ENCODE data around the gene POLR3E. TPM values are rescaled to one million over a fixed set of nuclear protein-coding genes. Genes with fewer than 3 reads are reported as not detected.
"Not testable (repeated sequence)": the region's sequence is repeated elsewhere in the genome, so short reads cannot be mapped to it uniquely, and the experiment has no call there.

POLR3E gene
- total RNA-seq, 1 donor from 2014 or later, result 19.5 TPM

DNA sequence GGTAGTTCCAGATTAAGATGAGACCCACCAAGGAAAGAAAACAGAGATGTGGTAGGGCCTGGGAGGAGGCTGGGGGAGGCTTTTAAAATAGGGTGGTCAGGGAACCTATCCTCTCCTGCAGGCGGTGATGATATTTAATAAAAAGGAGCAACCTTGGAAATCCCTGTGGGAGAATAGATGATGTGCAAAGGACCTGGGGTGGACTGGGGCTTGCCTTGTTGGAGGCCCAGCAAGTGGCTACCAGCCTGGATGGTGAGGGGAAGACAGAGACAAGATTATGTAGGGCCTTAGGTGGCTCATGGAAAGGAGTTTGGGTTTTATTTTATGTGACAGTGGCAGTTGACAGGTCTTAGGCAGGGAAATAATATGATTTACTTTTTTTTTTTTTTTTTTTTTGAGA is 1.8 kb downstream of the POLR3E start:
- intact Hi-C loops (cut with DNase I), result loop anchor here (2.0 to 10.0 kb wide), 5 partner anchors 73 to 347 kb away; partner anchors contain the start of genes CDR2, MOSMO and UQCRC2
- TF ChIP-seq, protein P1, sequence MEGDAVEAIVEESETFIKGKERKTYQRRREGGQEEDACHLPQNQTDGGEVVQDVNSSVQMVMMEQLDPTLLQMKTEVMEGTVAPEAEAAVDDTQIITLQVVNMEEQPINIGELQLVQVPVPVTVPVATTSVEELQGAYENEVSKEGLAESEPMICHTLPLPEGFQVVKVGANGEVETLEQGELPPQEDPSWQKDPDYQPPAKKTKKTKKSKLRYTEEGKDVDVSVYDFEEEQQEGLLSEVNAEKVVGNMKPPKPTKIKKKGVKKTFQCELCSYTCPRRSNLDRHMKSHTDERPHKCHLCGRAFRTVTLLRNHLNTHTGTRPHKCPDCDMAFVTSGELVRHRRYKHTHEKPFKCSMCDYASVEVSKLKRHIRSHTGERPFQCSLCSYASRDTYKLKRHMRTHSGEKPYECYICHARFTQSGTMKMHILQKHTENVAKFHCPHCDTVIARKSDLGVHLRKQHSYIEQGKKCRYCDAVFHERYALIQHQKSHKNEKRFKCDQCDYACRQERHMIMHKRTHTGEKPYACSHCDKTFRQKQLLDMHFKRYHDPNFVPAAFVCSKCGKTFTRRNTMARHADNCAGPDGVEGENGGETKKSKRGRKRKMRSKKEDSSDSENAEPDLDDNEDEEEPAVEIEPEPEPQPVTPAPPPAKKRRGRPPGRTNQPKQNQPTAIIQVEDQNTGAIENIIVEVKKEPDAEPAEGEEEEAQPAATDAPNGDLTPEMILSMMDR (IDR thresholded peaks at IDR 0.05), result no peak

DNA sequence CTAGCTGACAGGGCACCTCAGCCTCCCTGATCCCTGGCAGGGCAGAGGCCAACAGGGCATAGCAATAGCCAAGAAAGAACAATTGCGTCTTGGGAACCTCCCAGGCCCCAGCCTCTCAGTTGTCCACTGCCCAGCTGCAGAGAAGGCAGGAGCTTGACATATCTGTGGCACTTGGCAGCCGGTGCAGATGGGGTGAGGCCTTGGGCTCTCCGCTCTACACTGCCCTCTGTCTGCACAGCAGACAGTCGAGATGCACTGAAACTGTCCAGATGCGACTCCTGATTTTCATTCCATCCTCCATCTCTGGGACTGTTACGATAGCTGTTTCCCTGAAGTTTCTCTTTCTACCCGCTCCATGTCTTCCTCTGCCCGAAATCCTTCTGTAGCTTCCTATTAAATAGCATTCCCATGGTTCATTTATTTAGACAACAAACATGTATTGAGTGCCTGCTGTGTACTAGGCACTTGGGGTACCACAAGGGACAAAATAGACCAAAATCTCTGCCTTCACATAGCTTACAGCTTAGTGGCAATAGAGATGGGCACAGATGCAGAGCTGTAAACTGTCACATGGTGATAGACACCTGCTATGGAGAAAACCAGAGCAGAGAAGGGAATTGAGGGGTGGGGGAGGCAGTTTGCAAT is 3.3 kb downstream of the POLR3E start:
- peaks cover 6 to 23% of the 10 kb centered on the region in 2 donors for H3K36me3 ChIP-seq
- TF ChIP-seq, protein P1 (IDR thresholded peaks at IDR 0.05), result peak in 2 of 3 experiments; percentile 24 to 39
- no peaks in the 10 kb centered on the region for H3K27me3 ChIP-seq
- peaks cover 3% of the 10 kb centered on the region in 2 donors for H3K4me1 ChIP-seq
- H3K9me3 ChIP-seq, result no peaks in the 10 kb centered on the region
- no peak overlapping the region for H3K27ac ChIP-seq
- intact Hi-C loops (cut with DNase I), result no loop called here
- no peak overlapping the region for H3K4me3 ChIP-seq
- DNase-seq (ENCODE audit: low spot score in 2 of 2), result no peak

More for the DNA sequence above, 1.8 kb downstream of the POLR3E start:
- peaks cover 3% of the 10 kb centered on the region in 2 donors for H3K4me1 ChIP-seq
- peaks cover 0 to 11% of the 10 kb centered on the region in 2 donors for H3K36me3 ChIP-seq
- H3K27me3 ChIP-seq, result no peaks in the 10 kb centered on the region
- peak overlapping the region in 1 of 2 donors; percentile 93 for H3K4me3 ChIP-seq
- DNase-seq (ENCODE audit: low spot score in 2 of 2), result no peak
- H3K27ac ChIP-seq, result peak overlapping the region; percentile 94 to 97
- H3K9me3 ChIP-seq, result no peaks in the 10 kb centered on the region

DNA sequence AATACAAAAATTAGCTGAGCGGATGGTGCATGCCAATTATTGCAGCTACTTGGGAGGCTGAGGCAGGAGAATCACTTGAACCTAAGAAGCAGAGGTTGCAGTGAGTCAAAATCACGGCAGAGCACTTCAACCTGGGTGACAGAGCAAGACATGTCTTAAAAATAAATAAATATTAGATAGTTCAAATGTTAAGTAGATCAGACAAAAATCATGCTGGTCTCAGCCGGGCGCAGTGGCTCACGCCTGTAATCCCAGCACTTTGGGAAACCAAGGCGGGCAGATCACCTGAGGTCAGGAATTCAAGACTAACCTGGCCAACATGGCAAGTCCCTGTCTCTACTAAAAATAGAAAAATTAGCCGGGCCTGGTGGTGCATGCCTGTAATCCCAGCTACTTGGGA is 4.2 kb downstream of the POLR3E start:
- H3K27ac ChIP-seq; H3K9me3 ChIP-seq; H3K27me3 ChIP-seq; H3K4me3 ChIP-seq; H3K4me1 ChIP-seq; intact Hi-C loops (cut with DNase I); DNase-seq (ENCODE audit: low spot score in 2 of 2): not testable (repeated sequence)
- H3K36me3 ChIP-seq, result peaks cover 8 to 30% of the 10 kb centered on the region in 2 donors

DNA sequence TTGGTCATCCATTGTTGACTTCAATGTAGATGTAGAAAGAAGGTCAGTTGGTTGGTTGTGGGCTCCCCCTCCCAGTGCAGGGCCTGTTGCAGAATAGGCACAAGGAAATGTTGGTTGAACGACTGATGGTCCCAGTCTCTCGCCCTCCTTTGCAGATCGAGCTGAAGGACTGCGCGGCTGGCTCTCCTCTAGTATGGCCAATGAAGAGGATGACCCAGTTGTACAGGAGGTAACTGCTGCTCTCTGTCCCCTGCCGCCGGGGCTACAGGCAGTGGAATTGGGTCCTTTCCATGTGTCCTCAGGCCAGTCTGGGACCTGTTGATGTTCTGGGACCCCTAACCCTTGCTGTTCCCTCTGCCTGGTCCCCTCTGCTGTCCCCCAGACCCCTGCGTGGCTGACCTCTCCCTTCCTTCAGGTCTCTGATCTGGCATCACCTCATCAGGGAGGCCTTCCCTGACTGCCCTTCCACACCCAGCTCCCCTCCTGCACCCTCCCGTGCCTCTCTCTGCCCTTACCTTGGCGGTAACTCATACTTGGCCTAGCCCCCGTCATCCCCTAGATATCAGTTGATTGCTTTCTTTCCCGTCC is 5.7 kb downstream of the POLR3E start:
- no peaks in the 10 kb centered on the region for H3K9me3 ChIP-seq
- no peaks in the 10 kb centered on the region for H3K27me3 ChIP-seq
- TF ChIP-seq, protein P1 (IDR thresholded peaks at IDR 0.05), result no peak
- H3K27ac ChIP-seq, result no peak overlapping the region
- H3K4me1 ChIP-seq, result peaks cover 3% of the 10 kb centered on the region in 2 donors
- intact Hi-C loops (cut with DNase I), result no loop called here
- peaks cover 21 to 44% of the 10 kb centered on the region in 2 donors for H3K36me3 ChIP-seq
- H3K4me3 ChIP-seq, result no peak overlapping the region
- DNase-seq (ENCODE audit: low spot score in 2 of 2), result no peak

DNA sequence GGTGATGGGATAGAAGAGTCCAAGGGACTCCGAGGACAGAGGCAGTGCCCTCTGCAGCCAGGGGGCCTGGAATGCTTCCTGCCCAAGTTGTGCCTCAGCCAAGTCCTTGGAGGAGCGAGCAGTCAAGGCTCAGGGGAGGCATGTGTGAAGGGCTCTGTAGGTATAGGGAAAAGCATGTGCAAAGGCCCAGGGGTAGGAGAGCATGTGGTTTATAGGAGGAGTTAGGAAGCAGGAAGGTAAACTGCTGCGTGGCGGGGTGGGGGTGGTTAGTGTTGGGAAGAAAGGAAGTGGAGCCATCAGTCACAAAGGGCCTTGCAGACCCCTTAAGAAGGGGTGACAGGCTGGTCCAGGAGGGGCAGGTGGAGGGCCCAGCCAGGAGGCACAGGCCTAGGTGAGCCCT is 7.2 kb downstream of the POLR3E start:
- intact Hi-C loops (cut with DNase I), result no loop called here
- no peak overlapping the region for H3K27ac ChIP-seq
- TF ChIP-seq, protein P1 (IDR thresholded peaks at IDR 0.05), result no peak
- no peaks in the 10 kb centered on the region for H3K4me1 ChIP-seq
- DNase-seq (ENCODE audit: low spot score in 2 of 2), result no peak
- H3K36me3 ChIP-seq, result peaks cover 36 to 58% of the 10 kb centered on the region in 2 donors
- H3K4me3 ChIP-seq, result no peak overlapping the region
- H3K27me3 ChIP-seq, result no peaks in the 10 kb centered on the region
- no peaks in the 10 kb centered on the region for H3K9me3 ChIP-seq

DNA sequence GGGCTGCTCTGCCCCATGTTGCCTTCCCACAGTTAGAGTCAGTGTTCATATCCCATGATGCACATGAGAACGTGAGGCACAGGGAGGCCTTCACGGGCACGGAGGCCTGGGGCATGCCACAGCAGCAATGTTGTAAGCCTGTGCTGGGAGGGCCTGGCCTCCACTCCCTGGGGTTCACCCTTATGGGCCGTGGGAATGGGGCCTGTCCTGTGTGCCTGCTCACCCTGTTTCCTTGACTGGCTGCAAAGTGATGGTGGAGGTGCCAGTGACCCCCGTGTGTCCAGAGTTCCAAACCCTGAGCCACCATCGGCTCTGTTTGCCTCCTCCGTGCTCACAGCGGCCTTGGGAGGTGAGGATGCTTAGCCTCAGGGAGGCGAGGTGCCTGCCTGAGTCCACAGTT is 9.6 kb downstream of the POLR3E start:
- Histone ChIP-seq H3K27me3 (no peaks in the 10 kb centered on the region), H3K27ac (no peak overlapping the region), H3K4me3 (no peak overlapping the region), H3K36me3 (peaks cover 48 to 79% of the 10 kb centered on the region in 2 donors), H3K4me1 (no peaks in the 10 kb centered on the region), H3K9me3 (no peaks in the 10 kb centered on the region)
- TF ChIP-seq, protein P1 (IDR thresholded peaks at IDR 0.05), result no peak
- intact Hi-C loops (cut with DNase I), result no loop called here
- no peak for DNase-seq (ENCODE audit: low spot score in 2 of 2)

All from ascending aorta (tissue), 2 donors.